Panc1 (cell line): ENCODE results near the gene CCBE1. TPM values are rescaled to one million over a fixed set of nuclear protein-coding genes. Genes with fewer than 3 reads are reported as not detected.

Source experiments
- ATAC-seq: fragments of 200-7000 bp; cut with Tn5 transposase; 2 replicates; pipeline ENCODE4 v1.9.1; 2020; ENCODE audit warnings: mild to moderate bottlenecking, moderate library complexity
- BruUV-seq: library from RNA; stranded (reverse); fragments of 400-500 nt; replicated peaks from 2 replicates; lab custom pipeline; 2021; lab: Mats Ljungman, UMichigan
- CTCF ChIA-PET: fragments of 300-600 bp; sonication (Branson Sonifier 250); formaldehyde crosslinking; loops from one replicate; lab custom pipeline; 2022; ENCODE audit warnings: antibody characterized with exemption; lab: Charles Lee
- POLR2A ChIA-PET: fragments of 300-600 bp; sonication (Branson Sonifier 250); formaldehyde crosslinking; loops from one replicate; lab custom pipeline; 2022; ENCODE audit warnings: antibody characterized with exemption; lab: Charles Lee
- DNase-seq: peaks from one replicate; pipeline ENCODE4 v3.0.0-alpha.2; 2010; ENCODE audit warnings: low read depth, low spot score
- H3K27ac ChIP-seq: 2 replicates; pipeline ENCODE4 v1.5.1; 2011; ENCODE audit warnings: mild to moderate bottlenecking, low read length, inconsistent platforms
- H3K27me3 ChIP-seq: fragments of 200-500 bp; sonication (Bioruptor generic); 2 replicates; pipeline ENCODE4 v1.6.0; 2014; ENCODE audit warnings: low read length, inconsistent platforms; ENCODE audit not compliant: control insufficient read depth, insufficient read depth
- H3K36me3 ChIP-seq: fragments of 200-500 bp; sonication (Bioruptor generic); 2 replicates; pipeline ENCODE4 v1.5.1; 2014; ENCODE audit warnings: inconsistent platforms, mild to moderate bottlenecking, low read length, moderate library complexity; ENCODE audit not compliant: control insufficient read depth, insufficient read depth
- H3K4me1 ChIP-seq: 2 replicates; pipeline ENCODE4 v1.5.1; 2011; ENCODE audit warnings: inconsistent platforms, mild to moderate bottlenecking, low read length, moderate library complexity; ENCODE audit not compliant: control insufficient read depth, insufficient read depth
- H3K4me3 ChIP-seq, 2 experiments: 2 replicates each; pipeline ENCODE4 v1.5.1; 2011 to 2012; ENCODE audit warnings: low read depth in 2 of 2, low read length in 2 of 2, mild to moderate bottlenecking in 2 of 2, inconsistent platforms in 1 of 2, moderate library complexity in 1 of 2
- H3K9me3 ChIP-seq: fragments of 200-500 bp; sonication (Bioruptor generic); 2 replicates; pipeline ENCODE4 v1.5.1; 2014; ENCODE audit warnings: low read depth, mild to moderate bottlenecking, inconsistent platforms, low read length, moderate library complexity; ENCODE audit not compliant: control insufficient read depth, insufficient read depth
- CTCF ChIP-seq: fragments of 450-650 bp; IDR thresholded peaks from 2 replicates; pipeline ENCODE4 v1.5.1; 2017; ENCODE audit warnings: mild to moderate bottlenecking
- POLR2AphosphoS5 ChIP-seq: IDR thresholded peaks from 2 replicates; pipeline ENCODE4 v1.6.1; 2012; ENCODE audit warnings: mild to moderate bottlenecking, low read depth, low read length, moderate library complexity
- REST ChIP-seq, 2 experiments: IDR thresholded peaks; 2 replicates each; pipeline ENCODE4 v1.6.1; 2011 to 2012; ENCODE audit warnings: low read depth in 2 of 2, control low read depth in 1 of 2, low read length in 1 of 2, mild to moderate bottlenecking in 1 of 2, moderate library complexity in 1 of 2; ENCODE audit not compliant: insufficient read depth in 1 of 2
- SIN3A ChIP-seq: IDR thresholded peaks from 2 replicates; pipeline ENCODE4 v1.6.1; 2012; ENCODE audit warnings: low read depth, mild to moderate bottlenecking, low read length, moderate library complexity, borderline replicate concordance; ENCODE audit not compliant: insufficient read depth
- TCF7L2 ChIP-seq: IDR thresholded peaks from 2 replicates; pipeline ENCODE4 v1.6.1; 2011; ENCODE audit warnings: mild to moderate bottlenecking, low read depth, low read length, inconsistent platforms
- in situ Hi-C: cut with HindIII; loops from 2 replicates; pipeline ENCODE4 v1.10.0; 2016; ENCODE audit warnings: low sequenced_read_pairs, low pct_unique_long_range_greater_than_20kb
- intact Hi-C: fragments of 100-400 bp; cut with micrococcal nuclease; formaldehyde crosslinking; loops from one replicate; pipeline ENCODE4 v1.10.0; 2022; ENCODE audit not compliant: unreplicated experiment
- total RNA-seq: library from RNA; stranded (reverse); gene quantifications from one replicate; pipeline ENCODE4 v1.2.1, GENCODE V29; 2021; ENCODE audit not compliant: unreplicated experiment

The CCBE1 gene
- total RNA-seq, 1 experiment from 2014 or later, result 0.13 TPM

GRCh38 chr18:59547581-59548182 is 149.5 kb downstream of the CCBE1 start:
- H3K4me1 ChIP-seq, result no peaks in the 10 kb centered on the region
- POLR2A ChIA-PET, result no interaction called here
- in situ Hi-C loops (no loop called here), intact Hi-C loops (no loop called here)
- no peak overlapping the region for H3K27ac ChIP-seq
- H3K4me3 ChIP-seq, result no peak overlapping the region
- ATAC-seq, result no peak
- H3K9me3 ChIP-seq, result no peaks in the 10 kb centered on the region
- BruUV-seq, result no TSS peak
- no peaks in the 10 kb centered on the region for H3K27me3 ChIP-seq
- H3K36me3 ChIP-seq, result no peaks in the 10 kb centered on the region
- DNase-seq, result no peak
- CTCF ChIA-PET, result no interaction called here
- no peak for TF ChIP-seq SIN3A
- TF ChIP-seq TCF7L2, result no peak
- no peak for TF ChIP-seq CTCF
- TF ChIP-seq POLR2AphosphoS5, result no peak
- TF ChIP-seq REST (IDR thresholded peaks at IDR 0.05; ENCODE audit: insufficient read depth in 1 of 2, low read depth in 2 of 2, low read length in 1 of 2), result no peak

- POLR2A ChIA-PET, result no interaction called here
- no peaks in the 10 kb centered on the region for H3K27me3 ChIP-seq
- no peaks in the 10 kb centered on the region for H3K4me1 ChIP-seq
- no peaks in the 10 kb centered on the region for H3K9me3 ChIP-seq
- H3K4me3 ChIP-seq, result no peak overlapping the region
- intact Hi-C loops (no loop called here), in situ Hi-C loops (no loop called here)
- no peak overlapping the region for H3K27ac ChIP-seq
- TF ChIP-seq SIN3A (no peak), CTCF (no peak), TCF7L2 (no peak), POLR2AphosphoS5 (no peak), REST (IDR thresholded peaks at IDR 0.05; ENCODE audit: insufficient read depth in 1 of 2, low read depth in 2 of 2, low read length in 1 of 2) (no peak)
- no peaks in the 10 kb centered on the region for H3K36me3 ChIP-seq
- BruUV-seq, result no TSS peak
- no peak for ATAC-seq
- CTCF ChIA-PET, result no interaction called here
- DNase-seq, result no peak
Observed at GRCh38 chr18:59546188-59546587, 151.0 kb downstream of the CCBE1 start.
